AG04450 (cell line): ENCODE data around the gene VIPAS39. TPM values are rescaled to one million over a fixed set of nuclear protein-coding genes. Genes with fewer than 3 reads are reported as not detected.
A peak's percentile ranks its signal among the peaks of the same experiment; 100 is the strongest.

Experiments used
- CTCF ChIA-PET: fragments of 300-600, 350-600 bp; formaldehyde crosslinking; extraction: SDS; loops from one replicate; lab custom pipeline; 2022; ENCODE audit warnings: antibody characterized with exemption, inconsistent platforms; lab: Charles Lee
- POLR2A ChIA-PET: fragments of 350-600 bp; formaldehyde crosslinking; extraction: SDS; loops from one replicate; lab custom pipeline; 2021; ENCODE audit warnings: antibody characterized with exemption, inconsistent platforms; lab: Yijun Ruan, JAX
- DNase-seq: peaks from one replicate; pipeline ENCODE4 v3.0.0-alpha.2; 2011; ENCODE audit warnings: low read depth, low spot score
- H3K27ac ChIP-seq: one replicate; pipeline ENCODE4 v1.5.1; 2012; ENCODE audit warnings: low read depth, low read length, control low read depth
- H3K27me3 ChIP-seq: one replicate; pipeline ENCODE4 v1.6.0; 2012; ENCODE audit warnings: low read length; ENCODE audit not compliant: control insufficient read depth, insufficient read depth
- H3K4me3 ChIP-seq: 2 replicates; pipeline ENCODE4 v1.5.1; 2011; ENCODE audit warnings: mild to moderate bottlenecking, low read depth, low read length, control low read depth
- H3K9me3 ChIP-seq: 2 replicates; pipeline ENCODE4 v1.5.1; 2012; ENCODE audit warnings: low read length; ENCODE audit not compliant: control insufficient read depth, insufficient read depth
- CTCF ChIP-seq: IDR thresholded peaks from 2 replicates; pipeline ENCODE4 v1.5.1; 2011; ENCODE audit warnings: low read depth, low read length, control low read depth, inconsistent platforms
- polyA plus RNA-seq: library from polyadenylated mRNA; depleted of rRNA; stranded (reverse); fragments of >200 nt; gene quantifications from 2 replicates; pipeline ENCODE4 v1.2.3, GENCODE V29; 2011

Gene VIPAS39
- polyA plus RNA-seq, 1 experiment = 42.2 TPM

DNA sequence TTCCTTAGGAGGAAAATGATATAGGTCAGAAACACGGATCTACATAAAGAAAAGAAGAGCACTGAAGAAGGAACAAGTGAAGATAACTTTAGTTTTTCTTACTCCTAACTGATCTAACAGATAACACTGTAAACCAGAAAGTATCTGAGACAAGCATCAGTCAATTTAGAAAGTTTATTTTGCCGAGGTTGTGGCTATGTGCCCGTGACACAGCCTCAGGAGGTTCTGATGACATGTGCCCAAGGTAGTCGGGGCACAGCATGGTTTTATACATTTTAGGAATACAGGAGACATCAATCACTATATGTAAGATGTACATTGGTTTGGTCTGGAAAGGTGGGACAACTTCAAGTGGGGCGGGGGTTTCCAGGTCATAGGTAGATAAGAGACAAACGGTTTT is 57.2 kb downstream of the VIPAS39 start:
- no peak for TF ChIP-seq CTCF
- H3K27me3 ChIP-seq = peaks cover 6% of the 10 kb centered on the region
- ChIA-PET POLR2A (no interaction called here), CTCF (no interaction called here)
- DNase-seq = no peak
- H3K9me3 ChIP-seq = no peaks in the 10 kb centered on the region
- H3K27ac ChIP-seq = no peak overlapping the region
- H3K4me3 ChIP-seq = no peak overlapping the region

GRCh38 chr14:77390188-77390587 is 67.2 kb downstream of the VIPAS39 start:
- H3K4me3 ChIP-seq = no peak overlapping the region
- H3K9me3 ChIP-seq = no peaks in the 10 kb centered on the region
- no peak for DNase-seq
- no peak for TF ChIP-seq CTCF
- ChIA-PET CTCF (interaction anchor here (0.6 kb wide), 1 partner anchor 29 kb away, joined by 3 read pairs; no protein-coding TSS in a partner anchor), POLR2A (no interaction called here)
- H3K27me3 ChIP-seq = no peaks in the 10 kb centered on the region
- H3K27ac ChIP-seq = no peak overlapping the region

- Histone ChIP-seq H3K4me3 (no peak overlapping the region), H3K27me3 (no peaks in the 10 kb centered on the region), H3K9me3 (no peaks in the 10 kb centered on the region), H3K27ac (no peak overlapping the region)
- POLR2A ChIA-PET = no interaction called here
- CTCF ChIA-PET = no interaction called here
- no peak for DNase-seq
- TF ChIP-seq CTCF = no peak
Observed at GRCh38 chr14:77378701-77379100, 78.7 kb downstream of the VIPAS39 start.

- Histone ChIP-seq H3K27ac (no peak overlapping the region), H3K4me3 (peak overlapping the region; percentile 86), H3K9me3 (no peaks in the 10 kb centered on the region), H3K27me3 (no peaks in the 10 kb centered on the region)
- no peak for DNase-seq
- POLR2A ChIA-PET = interaction anchor here (0.6 to 1.5 kb wide), 4 partner anchors 11 to 56 kb away, joined by 3 to 24 read pairs (median 4); partner anchors contain the start of genes GSTZ1 and POMT2
- TF ChIP-seq CTCF = no peak
- CTCF ChIA-PET = interaction anchor here (1.0 to 2.2 kb wide), 6 partner anchors 42 to 77 kb away, joined by 3 to 12 read pairs (median 4); partner anchors contain the start of genes GSTZ1 and POMT2
Observed at GRCh38 chr14:77377502-77377844, 79.9 kb downstream of the VIPAS39 start.

DNA sequence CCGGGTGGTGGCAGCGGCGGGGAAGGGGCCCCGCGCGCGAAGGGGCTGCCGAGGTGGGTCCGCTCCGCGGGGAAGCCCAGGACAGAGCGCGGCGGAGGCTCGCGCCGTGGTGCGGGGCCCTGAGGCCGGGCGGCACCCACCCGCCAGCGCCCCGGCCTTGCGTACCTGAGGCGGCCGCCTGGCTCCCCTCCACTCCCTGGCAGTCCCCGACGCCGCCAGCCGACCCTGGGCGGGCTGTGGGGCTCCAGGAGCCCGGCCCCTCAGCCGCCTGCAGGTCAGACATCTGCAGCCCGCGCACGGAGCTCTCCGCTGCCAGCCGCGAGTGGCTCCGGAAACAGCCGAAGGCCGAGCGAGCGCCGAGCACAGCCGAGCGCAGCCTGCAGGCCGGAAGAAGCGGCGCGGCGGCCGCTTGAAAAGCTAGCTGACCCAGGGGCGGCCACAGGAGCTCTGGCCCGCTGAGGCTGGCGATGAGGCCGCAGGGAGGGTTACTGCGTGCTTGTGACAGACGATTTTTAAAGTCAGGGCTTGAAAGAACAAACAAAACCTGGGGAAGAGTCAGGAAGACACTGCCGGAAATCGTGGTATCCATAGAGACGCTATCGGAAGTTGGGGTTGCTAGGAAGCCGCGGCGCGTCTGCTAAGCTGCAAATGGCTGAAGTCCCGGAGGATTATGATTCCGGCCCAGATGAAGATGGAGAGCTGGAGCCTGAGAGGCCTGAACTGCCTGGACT is 80.5 kb downstream of the VIPAS39 start, which contains the start of the genes SAMD15 and TMED8:
TSS of gene SAMD15 (plus strand) at position 609 of the 731 bp plus-strand sequence. CDS start at position 649, 40 bp downstream.
TSS of gene TMED8 (minus strand) at position 324 of the 731 bp plus-strand sequence. CDS start at position 283, 41 bp downstream.
- TF ChIP-seq CTCF = peak; percentile 31
- peak within 1 kb of the TSS; percentile 62 for H3K27ac ChIP-seq
- CTCF ChIA-PET = interaction anchor here (0.9 to 2.2 kb wide), 7 partner anchors 17 to 76 kb away, joined by 3 to 12 read pairs (median 4); partner anchors contain the start of genes GSTZ1 and POMT2
- POLR2A ChIA-PET = interaction anchor here (0.6 to 1.5 kb wide), 5 partner anchors 10 to 279 kb away, joined by 3 to 24 read pairs (median 3); partner anchors contain the start of genes CIPC, GSTZ1 and POMT2
- peak; percentile 37 for DNase-seq
- no peaks in the 10 kb centered on the region for H3K9me3 ChIP-seq
- peak within 1 kb of the TSS; percentile 86 for H3K4me3 ChIP-seq
- no peaks in the 10 kb centered on the region for H3K27me3 ChIP-seq
